ENCODE results near the gene NAV2.

Gene NAV2

DNA sequence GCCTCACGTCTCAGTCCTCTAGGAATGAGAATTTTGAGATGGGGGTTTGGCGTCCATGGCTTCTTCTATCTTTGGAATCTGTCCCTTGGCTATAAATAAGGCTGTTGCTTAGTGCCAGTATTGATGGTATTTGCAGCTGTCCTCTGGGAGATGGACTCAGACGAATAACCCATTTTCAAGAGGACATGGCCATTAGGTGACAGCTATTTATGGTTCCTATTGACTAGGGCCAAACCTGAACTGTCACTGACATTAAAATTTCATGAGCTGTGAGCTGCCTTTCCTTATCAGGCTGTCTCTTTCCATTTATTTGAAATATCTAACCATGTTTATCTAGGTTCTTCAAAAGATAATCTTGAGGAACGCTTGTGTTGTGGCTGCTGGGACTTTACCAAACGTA lies 92.7 kb downstream of the NAV2 start:
- DNase-seq (ENCODE audit: low read depth in 1 of 2, low spot score in 1 of 2) = no peak

DNA sequence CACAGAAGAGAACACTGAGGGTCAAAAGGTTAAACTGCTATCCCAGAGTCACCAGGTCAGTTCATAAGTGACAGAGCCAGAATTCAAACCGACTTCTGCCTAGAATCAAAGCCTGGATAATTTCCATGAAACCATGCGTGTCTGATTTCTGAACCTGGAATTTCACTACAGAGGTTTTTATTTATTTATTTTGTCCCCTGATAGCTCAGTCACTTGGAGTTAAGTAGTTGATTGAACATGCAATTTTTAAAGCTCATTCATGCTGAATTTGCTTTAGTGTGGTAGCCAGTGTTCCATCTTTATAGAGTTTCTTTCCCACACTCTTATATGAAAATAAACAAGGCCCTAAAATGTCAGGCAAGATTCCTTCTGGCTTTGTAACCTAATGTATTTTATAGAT lies 93.2 kb downstream of the NAV2 start:
- no peak for DNase-seq (ENCODE audit: low read depth in 1 of 2, low spot score in 1 of 2)

DNA sequence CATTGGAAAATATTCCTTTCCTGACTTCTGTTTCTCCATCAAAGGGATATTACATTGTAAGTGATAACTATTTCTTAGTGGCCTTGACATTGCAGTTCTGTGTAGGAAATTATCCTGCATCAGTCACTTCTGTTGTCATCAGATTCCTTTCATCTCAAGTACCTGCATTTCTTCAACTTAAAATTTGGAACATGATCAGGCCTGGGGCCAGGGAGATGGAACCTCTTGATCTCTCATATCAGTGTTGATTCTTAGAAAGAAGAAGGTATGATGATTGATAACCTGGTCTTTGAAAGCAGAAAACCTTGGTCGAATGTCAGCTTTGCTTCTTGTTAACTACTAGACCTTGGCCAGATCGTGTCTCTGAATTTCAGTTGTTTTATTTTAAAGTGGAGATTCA lies 93.6 kb downstream of the NAV2 start:
- DNase-seq (ENCODE audit: low read depth in 1 of 2, low spot score in 1 of 2) = no peak

DNA sequence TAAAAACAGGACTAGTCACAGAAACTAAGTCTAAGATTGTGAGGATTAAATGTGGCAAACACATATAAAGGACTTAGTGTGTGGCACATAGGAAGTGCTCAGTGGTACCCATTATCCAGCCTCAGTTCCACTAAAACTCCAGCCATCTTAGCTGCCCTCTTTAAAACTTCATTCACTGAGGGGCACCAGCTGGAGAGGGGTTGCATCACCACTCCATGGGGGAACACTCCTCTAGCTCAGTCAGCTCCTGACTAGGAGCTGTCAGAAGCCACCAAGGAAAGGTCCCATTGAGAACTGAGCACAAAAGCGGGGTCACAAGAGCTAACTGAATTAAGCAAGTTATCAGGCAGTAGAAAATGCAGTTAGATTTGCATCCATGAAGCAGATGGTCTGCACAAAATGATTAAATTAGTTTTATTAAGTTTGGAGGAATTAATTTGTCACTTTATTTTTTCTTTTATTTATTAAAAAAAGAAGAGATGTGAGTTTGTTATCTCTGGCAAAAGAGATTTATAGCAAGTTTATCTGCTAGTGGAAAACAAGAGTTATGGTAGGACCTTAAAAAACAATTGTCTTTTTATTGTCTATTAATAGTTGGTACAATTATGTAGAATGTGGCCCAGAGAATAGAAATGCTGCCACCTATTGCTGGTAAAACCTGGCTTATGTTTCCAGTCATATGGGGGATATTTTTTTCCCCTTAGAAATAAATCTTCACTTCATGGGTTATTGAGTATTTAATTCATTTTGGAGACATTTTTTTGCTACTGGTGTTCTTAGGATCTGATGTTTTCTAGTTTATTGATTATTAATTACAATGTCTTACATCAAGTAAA lies 95.7 kb downstream of the NAV2 start:
- DNase-seq (ENCODE audit: low read depth in 1 of 2, low spot score in 1 of 2) = no peak

DNA sequence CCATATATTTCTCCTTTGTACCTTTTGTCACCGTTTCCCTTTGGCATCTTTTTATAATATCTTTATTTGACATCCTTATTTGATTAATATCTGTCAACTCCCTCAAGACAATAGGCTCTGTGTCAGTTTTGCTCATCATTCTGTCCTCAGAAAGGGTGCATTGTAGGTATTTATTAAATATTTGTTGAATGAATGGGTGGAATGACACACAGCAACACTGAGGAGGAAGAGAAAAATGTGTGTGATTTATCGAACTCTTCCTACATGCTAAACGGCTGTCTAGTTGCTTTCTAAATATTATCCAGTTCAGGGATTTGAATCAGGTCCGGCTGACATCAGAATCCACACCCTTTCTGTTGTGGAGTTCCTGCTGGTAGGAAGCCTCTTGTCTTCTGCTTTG lies 98.2 kb downstream of the NAV2 start:
- no peak for DNase-seq (ENCODE audit: low read depth in 1 of 2, low spot score in 1 of 2)

DNA sequence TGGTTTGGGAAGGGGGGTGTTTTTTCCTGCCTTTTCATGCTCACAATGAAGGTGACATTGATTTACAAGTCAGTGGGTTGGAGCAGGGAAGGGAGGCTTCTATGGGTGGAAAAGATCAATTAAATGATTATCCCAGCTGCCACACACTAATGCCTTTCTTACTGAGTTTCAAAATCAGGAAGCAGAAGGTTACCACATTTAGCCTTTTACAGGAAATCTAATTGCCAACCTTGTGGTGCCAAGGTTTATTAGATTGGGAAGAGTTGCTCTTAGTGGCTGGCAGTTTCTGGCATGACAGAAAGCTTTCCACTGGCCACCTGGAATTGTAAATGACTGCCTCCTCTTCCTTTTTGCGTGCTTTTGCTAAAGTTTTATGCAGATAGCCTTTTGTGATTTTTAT lies 98.7 kb downstream of the NAV2 start:
- DNase-seq (ENCODE audit: low read depth in 1 of 2, low spot score in 1 of 2) = no peak

DNA sequence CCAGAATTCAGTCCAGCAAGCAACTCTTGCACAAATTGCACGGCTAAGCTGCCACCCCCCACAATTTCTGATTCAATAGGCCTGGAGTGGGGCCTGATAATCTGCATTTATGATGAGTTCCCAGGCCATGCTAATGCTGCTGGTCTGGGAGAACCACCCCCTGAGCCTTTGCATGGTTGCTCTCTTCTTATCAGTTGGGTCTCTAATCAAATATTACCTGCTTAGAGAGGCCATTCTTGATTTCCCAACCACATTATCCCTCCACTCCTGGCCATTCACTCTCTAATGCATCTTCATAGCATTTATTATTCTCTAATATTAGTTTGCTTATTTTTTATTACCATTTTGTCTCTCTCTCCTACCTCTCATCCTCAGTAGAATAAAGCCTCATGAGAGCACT lies 99.5 kb downstream of the NAV2 start:
- DNase-seq (ENCODE audit: low read depth in 1 of 2, low spot score in 1 of 2) = no peak

DNA sequence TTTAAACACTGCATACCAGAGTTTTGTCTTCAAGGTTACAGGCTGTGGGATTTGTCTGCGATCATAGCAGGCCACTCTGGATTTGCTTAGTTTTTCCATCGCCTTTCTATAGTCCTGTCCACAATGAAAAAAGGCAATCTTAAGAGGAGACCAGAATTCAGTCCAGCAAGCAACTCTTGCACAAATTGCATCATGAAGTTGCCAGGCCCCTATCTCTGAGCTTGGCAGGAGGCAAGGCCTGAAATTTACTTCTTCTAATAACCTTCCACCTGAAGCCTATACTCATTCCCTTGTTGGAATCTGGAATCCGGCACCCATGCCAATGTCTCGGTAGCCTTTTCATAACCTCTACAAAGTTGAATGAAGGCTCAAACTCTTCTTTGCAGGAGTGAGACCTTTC lies 100.1 kb downstream of the NAV2 start:
- DNase-seq (ENCODE audit: low read depth in 1 of 2, low spot score in 1 of 2) = no peak

DNA sequence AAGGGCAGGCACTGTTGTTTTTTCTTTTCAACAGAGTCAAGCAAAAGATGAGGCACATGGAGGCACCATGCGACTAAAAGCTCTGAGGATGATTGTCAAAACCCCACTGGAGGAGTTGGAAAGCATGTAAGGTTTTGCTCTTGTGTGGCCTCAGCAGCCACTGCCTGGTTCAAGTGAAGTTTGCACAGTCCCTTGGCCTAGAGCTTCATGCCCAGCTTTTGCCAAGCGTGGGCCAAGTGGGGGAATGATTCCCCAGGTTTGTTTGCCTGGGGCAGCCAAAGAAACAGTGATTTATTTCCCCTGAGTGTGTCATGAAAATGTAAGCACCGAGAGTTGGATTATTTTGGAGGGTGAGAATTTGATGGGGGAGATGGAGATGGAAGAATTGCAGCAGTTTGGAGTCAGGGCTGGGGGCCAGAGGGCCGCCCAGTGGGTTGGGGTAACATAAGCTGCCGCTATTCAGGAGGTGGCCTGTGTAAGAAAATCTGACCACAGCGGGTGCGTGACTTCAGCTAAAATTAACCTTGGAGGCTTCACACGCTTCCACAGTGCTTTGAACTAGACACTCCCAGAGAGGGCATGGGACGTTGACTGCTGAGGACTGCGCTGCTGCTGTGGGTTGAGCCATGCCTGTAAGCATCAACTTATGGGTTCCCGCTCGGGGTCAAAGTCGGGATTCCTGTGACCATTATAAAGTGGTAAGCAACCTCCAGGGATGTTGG lies 100.7 kb downstream of the NAV2 start:
- no peak for DNase-seq (ENCODE audit: low read depth in 1 of 2, low spot score in 1 of 2)

DNA sequence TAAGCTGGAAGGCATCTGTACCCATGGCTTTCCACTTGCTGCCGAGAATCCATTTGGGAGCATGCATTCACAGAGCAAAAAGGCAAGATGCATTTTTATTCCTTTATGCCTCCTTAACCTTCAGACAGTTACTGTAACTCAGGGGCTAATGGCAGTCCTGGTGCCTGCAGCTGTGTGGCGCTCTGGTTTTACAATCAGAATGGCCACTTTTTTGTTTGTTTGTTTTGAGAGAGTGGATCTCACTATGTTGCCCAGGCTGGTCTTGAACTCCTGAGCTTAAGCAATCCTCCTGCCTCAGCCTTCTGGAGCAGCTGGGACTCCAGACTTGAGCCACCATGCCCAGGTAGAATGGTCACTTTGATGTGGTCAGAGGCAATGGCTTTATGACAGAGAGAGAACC lies 101.8 kb downstream of the NAV2 start:
- DNase-seq (ENCODE audit: low read depth in 1 of 2, low spot score in 1 of 2) = no peak

DNA sequence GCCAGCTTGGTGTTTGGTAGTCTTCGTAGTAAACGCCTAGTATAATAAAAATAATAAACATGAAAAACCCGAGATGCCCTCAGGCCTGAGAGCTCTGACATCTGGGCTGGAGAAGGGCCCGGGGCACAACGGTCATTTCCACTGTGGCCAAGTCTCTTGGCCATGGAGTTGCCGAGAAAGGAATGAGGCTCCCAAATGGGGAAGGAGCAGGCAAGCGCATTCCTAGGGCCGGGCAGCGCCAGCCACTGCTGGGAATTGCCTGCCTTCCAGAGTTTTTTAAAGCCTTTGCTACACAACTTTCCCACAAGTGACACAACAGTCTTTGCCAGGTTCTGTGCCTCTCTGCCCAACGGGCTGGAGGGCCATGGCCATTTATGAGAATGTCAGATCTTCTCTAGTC lies 103.4 kb downstream of the NAV2 start:
- DNase-seq (ENCODE audit: low read depth in 1 of 2, low spot score in 1 of 2) = no peak

DNA sequence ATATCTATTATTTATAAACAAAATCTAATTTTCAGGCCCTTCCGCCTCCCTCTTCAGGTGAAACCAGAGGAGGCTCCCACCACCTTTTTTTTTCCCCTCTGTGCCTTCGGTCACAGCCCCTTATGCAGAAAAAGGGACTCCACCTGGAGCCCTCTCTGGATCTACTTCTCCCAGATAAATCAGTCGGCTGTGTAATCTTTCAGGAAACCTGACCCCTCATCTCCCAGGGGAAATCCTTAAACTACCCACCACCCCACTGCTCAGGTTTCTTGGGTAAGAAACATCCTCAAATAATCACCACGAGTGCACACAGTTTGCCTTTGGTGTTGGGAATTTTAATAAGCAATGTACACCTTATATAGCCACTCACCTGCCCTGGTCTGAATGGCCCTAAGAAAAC lies 104.2 kb downstream of the NAV2 start:
- no peak for DNase-seq (ENCODE audit: low read depth in 1 of 2, low spot score in 1 of 2)

DNA sequence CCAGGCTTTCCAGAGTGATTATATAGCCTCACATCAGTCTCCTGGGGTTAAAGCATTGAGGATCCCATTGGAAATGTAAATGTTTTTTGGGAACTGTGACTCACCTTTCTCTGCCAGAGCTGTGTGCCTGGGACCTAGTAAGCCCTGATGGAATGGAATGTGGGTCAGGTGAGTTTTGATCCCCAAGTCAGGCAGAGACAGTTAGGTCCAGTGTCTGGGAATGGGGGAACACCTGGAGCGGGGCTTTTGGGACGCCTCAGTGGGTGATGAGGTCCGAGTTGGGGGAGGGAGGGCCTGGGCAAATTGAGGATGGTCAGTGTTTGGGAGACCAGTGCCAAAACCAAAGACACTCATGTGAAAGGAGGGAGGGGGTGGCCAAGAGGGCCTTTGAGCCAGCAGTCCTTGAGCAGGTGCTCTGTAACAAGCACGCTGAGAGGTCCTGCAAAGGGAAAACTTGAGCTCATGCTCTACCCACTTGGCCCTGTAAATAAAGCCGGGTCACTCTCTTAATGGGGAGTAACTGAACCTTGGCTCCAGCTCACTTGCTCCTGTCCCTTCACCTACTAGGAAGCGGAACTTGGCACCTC lies 104.7 kb downstream of the NAV2 start:
- no peak for DNase-seq (ENCODE audit: low read depth in 1 of 2, low spot score in 1 of 2)

DNA sequence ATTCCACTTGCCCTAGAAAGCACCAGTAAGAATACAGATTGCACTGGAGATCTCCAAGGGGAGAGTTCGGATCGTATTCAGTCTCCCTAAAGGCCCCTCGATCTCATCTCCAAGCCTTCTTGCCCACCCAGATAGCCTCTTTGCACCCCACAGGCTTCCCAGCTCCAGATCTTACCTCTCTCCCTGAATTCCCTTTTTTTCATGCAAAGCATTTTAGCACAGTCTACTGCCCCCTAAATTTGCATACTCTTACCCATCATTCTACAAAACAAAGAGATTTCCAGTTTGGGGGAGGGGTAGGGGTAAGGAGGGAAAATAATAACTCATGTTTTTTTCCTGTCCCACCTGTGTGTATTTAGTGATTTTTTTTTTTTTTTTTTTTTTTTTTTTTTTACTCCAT lies 105.2 kb downstream of the NAV2 start:
- DNase-seq (ENCODE audit: low read depth in 1 of 2, low spot score in 1 of 2) = no peak

DNA sequence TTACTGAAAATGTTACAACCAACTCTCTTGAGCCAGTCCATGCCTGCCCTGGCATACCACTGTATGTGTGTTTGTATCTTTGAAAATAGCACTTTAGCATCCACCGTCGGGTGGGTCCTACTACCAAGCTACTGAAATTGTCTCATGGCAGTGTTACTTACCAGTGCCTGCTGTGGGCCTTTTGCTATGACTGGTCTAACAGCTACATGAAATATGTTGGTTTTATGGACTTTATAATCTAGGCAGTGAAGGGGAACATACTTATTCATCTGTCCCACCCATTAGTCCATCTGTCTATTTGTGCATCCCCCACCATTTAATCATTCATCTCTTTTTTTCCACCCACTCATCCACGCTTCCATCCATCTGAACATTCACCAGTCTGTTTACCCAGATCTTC lies 106.0 kb downstream of the NAV2 start:
- no peak for DNase-seq (ENCODE audit: low read depth in 1 of 2, low spot score in 1 of 2)

DNA sequence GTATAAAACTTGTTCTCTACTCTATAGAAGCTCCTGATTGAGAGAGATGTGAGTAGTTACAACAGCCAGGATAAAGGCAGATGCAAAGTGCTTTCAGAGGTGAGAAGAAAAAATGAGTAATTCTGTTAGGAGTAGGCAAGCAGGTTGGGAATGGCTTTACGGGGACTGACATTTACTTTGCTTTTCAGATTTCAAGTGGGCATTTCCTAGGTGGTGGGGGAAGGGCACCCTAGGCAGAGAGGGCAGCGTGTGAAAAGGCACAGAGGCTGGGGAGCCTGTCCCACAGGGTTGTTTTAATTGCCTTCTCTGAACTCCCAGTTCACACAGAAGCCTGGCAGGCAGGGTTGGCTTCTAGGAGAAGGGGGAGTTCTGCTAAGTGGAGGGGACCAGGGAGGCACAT lies 106.5 kb downstream of the NAV2 start:
- DNase-seq (ENCODE audit: low read depth in 1 of 2, low spot score in 1 of 2) = no peak

DNA sequence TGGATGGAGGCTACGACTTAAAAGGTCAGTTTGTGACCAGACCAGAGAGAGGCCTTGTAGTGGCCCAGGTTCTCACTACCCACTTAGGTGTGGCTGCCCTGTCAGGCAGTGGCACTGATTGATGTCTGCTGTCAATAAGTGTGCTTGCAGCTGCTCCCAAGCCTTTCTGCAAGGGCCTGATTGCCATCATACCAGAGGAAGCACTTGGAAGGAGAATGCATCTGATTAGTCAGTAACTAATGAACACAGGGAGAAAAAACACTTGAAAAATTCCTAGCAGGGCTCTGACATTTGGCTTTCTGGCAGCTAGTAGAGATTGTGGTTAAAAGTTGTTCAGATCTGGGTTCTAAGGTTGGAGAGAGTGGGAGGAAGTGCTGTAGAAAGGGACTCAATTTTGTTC lies 107.5 kb downstream of the NAV2 start:
- DNase-seq (ENCODE audit: low read depth in 1 of 2, low spot score in 1 of 2) = no peak

DNA sequence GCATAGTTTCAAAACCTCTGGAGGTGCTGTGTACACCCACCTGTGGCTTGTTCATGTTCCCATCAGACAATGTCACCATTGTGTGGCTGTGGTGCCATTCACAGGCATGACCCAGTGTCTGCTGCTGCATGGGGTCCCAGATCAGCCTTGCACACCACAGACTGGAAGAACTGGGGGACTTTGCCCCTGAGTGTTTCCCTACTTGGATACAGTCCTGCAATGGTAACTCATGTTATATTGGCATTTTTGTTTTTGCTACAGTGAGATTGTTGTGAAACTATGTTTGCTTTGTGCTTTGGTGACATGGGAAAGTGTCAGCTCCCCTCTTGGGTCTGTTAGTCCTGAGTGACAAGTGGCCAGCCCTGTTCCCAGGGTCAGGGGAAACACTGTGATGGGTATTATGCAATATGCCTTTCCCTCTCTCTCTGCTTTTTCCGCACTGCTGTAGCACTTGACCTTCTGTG lies 108.8 kb downstream of the NAV2 start:
- DNase-seq (ENCODE audit: low read depth in 1 of 2, low spot score in 1 of 2) = no peak

DNA sequence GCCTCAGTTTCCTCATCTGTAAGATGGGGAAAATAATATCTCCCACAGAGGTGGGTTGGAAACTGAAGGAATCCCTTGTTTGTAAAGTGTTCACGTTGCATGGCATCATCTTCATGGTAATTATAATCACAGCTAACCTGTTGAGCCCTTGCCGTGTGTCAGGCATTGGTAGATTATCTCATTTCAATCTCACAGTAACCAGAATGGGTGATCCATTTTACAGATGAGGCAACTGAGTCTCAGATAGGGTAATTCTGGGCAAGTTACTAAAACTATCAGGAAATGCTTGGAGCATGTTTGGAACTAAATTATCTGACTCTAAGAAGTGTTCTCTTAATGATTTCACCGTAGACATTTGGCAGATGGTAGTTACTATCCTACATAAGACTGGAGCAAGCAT lies 109.4 kb downstream of the NAV2 start:
- no peak for DNase-seq (ENCODE audit: low read depth in 1 of 2, low spot score in 1 of 2)

DNA sequence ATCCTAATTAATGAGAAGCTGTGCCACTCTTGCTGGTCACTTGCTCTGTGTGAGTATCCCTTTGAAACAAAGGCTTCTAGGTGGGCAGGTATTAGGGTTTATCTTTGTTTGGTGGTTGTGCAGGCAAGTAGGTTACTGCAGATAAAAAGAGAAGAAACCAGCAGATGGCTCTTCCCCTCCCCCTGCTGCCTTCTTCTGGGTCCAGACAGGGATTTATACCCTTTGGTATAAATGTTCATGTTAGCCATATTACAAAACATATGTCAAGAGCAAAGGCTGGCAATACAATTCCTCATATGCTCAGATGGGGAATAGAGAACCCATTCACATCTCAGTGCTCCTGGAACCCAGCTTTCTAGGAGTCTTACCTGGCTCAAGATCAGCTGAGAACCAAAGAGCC lies 109.9 kb downstream of the NAV2 start:
- no peak for DNase-seq (ENCODE audit: low read depth in 1 of 2, low spot score in 1 of 2)

DNA sequence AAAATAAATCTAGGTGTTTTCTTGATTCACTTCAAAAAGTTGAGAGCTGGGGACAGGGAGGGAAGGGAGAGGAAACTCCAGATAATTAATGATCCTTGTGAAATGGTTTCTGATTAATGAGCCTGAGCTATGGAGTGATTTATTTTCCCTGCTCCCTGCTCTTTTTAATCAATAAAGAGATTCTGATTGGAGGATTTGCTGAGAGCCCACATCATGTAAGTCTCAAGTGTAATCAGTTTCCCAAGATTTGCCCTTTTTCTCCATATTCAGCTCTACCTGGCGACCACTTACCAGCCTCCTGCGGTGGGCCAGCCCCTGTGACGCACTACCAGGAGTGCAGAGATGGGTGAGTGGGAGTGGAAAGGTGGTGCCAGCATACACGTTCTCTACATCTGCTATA lies 114.0 kb downstream of the NAV2 start:
- no peak for DNase-seq (ENCODE audit: low read depth in 1 of 2, low spot score in 1 of 2)

DNA sequence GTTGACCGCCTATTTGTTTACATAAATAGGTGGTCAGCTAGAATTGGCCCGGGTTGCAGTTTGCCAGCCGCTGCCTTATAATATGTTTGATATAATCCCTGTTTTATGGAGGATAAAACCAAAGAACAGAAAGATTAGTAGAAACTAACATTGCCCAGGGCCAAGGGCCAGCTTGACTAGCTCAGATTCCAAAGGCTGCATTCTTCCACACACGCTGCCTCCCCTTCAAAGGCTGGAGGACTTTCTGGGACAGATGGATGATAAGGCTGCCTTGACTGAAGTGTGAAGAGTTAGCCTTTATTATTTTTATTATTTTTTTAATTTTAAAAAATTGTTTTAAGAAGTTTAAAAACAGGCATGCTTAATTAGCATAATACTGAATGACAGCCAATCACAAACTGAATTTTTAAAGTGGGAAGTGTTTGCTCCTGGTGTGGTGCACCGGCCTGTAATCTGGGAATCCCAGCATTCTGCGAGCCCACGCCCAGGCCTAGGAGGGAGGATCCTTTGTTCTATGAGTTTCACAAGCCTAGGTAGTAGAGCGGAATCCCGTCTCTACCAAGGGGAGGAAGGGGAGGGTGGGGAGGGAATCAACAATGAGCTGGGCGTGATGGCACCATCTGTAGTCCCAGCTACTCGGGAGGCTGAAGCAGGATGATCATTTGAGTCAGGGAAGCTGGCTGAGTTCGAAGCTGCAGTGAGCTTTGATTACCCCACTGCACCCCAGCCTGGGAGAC lies 114.9 kb downstream of the NAV2 start:
- no peak for DNase-seq (ENCODE audit: low read depth in 1 of 2, low spot score in 1 of 2)
